Smooth muscle cell (in vitro differentiated cells): ENCODE results near the gene ARHGAP26. TPM values are rescaled to one million over a fixed set of nuclear protein-coding genes. Genes with fewer than 3 reads are reported as not detected.

Experiments used
- DNase-seq: peaks from one replicate; lab custom pipeline; 2025; ENCODE audit not compliant: unreplicated experiment; lab: John Stamatoyannopoulos, UW
- H2AFZ ChIP-seq: fragments of 200-600 bp; sonication (generic); 2 replicates; pipeline ENCODE4 v1.6.0; 2016; ENCODE audit warnings: antibody characterized with exemption, low read depth, mild to moderate bottlenecking
- H3F3A ChIP-seq: fragments of 200-600 bp; sonication (generic); 2 replicates; pipeline ENCODE4 v1.6.0; 2017; ENCODE audit warnings: antibody characterized with exemption, low read depth
- H3K27ac ChIP-seq: fragments of 200-600 bp; sonication (generic); 2 replicates; pipeline ENCODE4 v1.5.1; 2016; ENCODE audit warnings: low read depth, mild to moderate bottlenecking
- H3K27me3 ChIP-seq: fragments of 200-600 bp; sonication (generic); 2 replicates; pipeline ENCODE4 v1.6.1; 2016; ENCODE audit warnings: low read depth, mild to moderate bottlenecking
- H3K36me3 ChIP-seq: fragments of 200-600 bp; sonication (generic); 2 replicates; pipeline ENCODE4 v1.5.1; 2016; ENCODE audit warnings: low read depth
- H3K4me1 ChIP-seq: fragments of 200-600 bp; sonication (generic); 2 replicates; pipeline ENCODE4 v1.5.1; 2016; ENCODE audit warnings: low read depth
- H3K4me2 ChIP-seq: fragments of 200-600 bp; sonication (generic); 2 replicates; pipeline ENCODE4 v1.6.0; 2016; ENCODE audit warnings: mild to moderate bottlenecking
- H3K4me3 ChIP-seq: fragments of 200-600 bp; sonication (generic); 2 replicates; pipeline ENCODE4 v1.5.1; 2016; ENCODE audit warnings: mild to moderate bottlenecking
- H3K79me2 ChIP-seq: fragments of 200-600 bp; sonication (generic); 2 replicates; pipeline ENCODE4 v1.6.0; 2016; ENCODE audit warnings: low read depth, mild to moderate bottlenecking
- H3K9ac ChIP-seq: fragments of 200-600 bp; sonication (generic); 2 replicates; pipeline ENCODE4 v1.6.0; 2016; ENCODE audit warnings: low read depth
- H3K9me3 ChIP-seq: fragments of 200-600 bp; sonication (generic); replicated peaks from 2 replicates; pipeline ENCODE4 v1.5.1; 2016; ENCODE audit warnings: low read depth
- H4K20me1 ChIP-seq: fragments of 200-600 bp; sonication (generic); 2 replicates; pipeline ENCODE4 v1.6.0; 2016; ENCODE audit warnings: low read depth
- CTCF ChIP-seq: fragments of 200-600 bp; sonication (generic); IDR thresholded peaks from 2 replicates; pipeline ENCODE4 v1.5.1; 2017; ENCODE audit warnings: borderline replicate concordance, mild to moderate bottlenecking, antibody characterized with exemption; ENCODE audit not compliant: insufficient read depth, poor library complexity, severe bottlenecking
- WGBS: methylation state at CpG from one replicate; pipeline ENCODE4 v1.1.7; 2016; ENCODE audit warnings: low lambda C conversion rate; 5-methylcytosine and 5-hydroxymethylcytosine counted together
- polyA plus RNA-seq: library from polyadenylated mRNA; unstranded; fragments of >200 nt; fragmentation: Nextera tagmentation; extraction: Ambion mirVana; gene quantifications from 2 replicates; pipeline ENCODE4 v1.2.1, GENCODE V29; 2016
- total RNA-seq: library from RNA; depleted of rRNA; stranded (reverse); fragments of >200 nt; gene quantifications from 2 replicates; pipeline ENCODE4 v1.2.3, GENCODE V29; 2014

The ARHGAP26 gene
- total and polyA plus RNA-seq, 2 experiments from 2014 or later = 2.2 to 5.1 TPM

- Histone ChIP-seq H3K9ac (no peak overlapping the region), H2AFZ (no peak overlapping the region), H3K79me2 (no peaks in the 10 kb centered on the region), H3F3A (peaks cover 36% of the 10 kb centered on the region), H3K9me3 (no peaks in the 10 kb centered on the region), H3K4me1 (peaks cover 45% of the 10 kb centered on the region), H3K36me3 (no peaks in the 10 kb centered on the region), H4K20me1 (no peaks in the 10 kb centered on the region), H3K27me3 (no peaks in the 10 kb centered on the region), H3K4me3 (no peak overlapping the region), H3K4me2 (peak overlapping the region; percentile 66), H3K27ac (peak overlapping the region; percentile 80)
- DNase-seq = no peak
- no peak for TF ChIP-seq CTCF
- WGBS = 68% methylated on average over 3 of the region's 3 CpGs
Measured at GRCh38 chr5:143057580-143057999, 287.4 kb downstream of the ARHGAP26 start.

- H3K27me3 ChIP-seq = no peaks in the 10 kb centered on the region
- no peaks in the 10 kb centered on the region for H4K20me1 ChIP-seq
- no peak overlapping the region for H3K4me3 ChIP-seq
- peaks cover 42% of the 10 kb centered on the region for H3K4me1 ChIP-seq
- no peaks in the 10 kb centered on the region for H3K9me3 ChIP-seq
- TF ChIP-seq CTCF = no peak
- H3K27ac ChIP-seq = peak overlapping the region; percentile 90
- H3F3A ChIP-seq = peaks cover 37% of the 10 kb centered on the region
- H3K4me2 ChIP-seq = peak overlapping the region; percentile 72
- H3K9ac ChIP-seq = no peak overlapping the region
- WGBS = 100% methylated on average over 1 of the region's 1 CpG
- DNase-seq = no peak
- no peaks in the 10 kb centered on the region for H3K79me2 ChIP-seq
- H3K36me3 ChIP-seq = no peaks in the 10 kb centered on the region
- no peak overlapping the region for H2AFZ ChIP-seq
Measured at GRCh38 chr5:143059355-143059754, 289.2 kb downstream of the ARHGAP26 start.

GRCh38 chr5:143059976-143060765 is 290.0 kb downstream of the ARHGAP26 start:
- 72% methylated on average over 3 of the region's 3 CpGs for WGBS
- Histone ChIP-seq H3K9me3 (no peaks in the 10 kb centered on the region), H3F3A (peaks cover 45% of the 10 kb centered on the region), H3K27me3 (no peaks in the 10 kb centered on the region), H3K4me1 (peaks cover 34% of the 10 kb centered on the region), H2AFZ (no peak overlapping the region), H3K27ac (peak overlapping the region; percentile 90), H3K9ac (peak overlapping the region; percentile 18), H3K36me3 (no peaks in the 10 kb centered on the region), H3K79me2 (no peaks in the 10 kb centered on the region), H3K4me3 (no peak overlapping the region), H3K4me2 (peak overlapping the region; percentile 72), H4K20me1 (no peaks in the 10 kb centered on the region)
- DNase-seq = no peak
- no peak for TF ChIP-seq CTCF
